Hepatocyte (in vitro differentiated cells): Measurements from ENCODE around the gene NHLH1. TPM values are rescaled to one million over a fixed set of nuclear protein-coding genes. Genes with fewer than 3 reads are reported as not detected.

Experiments
- DNase-seq: peaks from one replicate; pipeline ENCODE4 v3.0.0-alpha.2; 2016; ENCODE audit warnings: low spot score
- H2AFZ ChIP-seq: fragments of 200-600 bp; sonication (generic); 2 replicates; pipeline ENCODE4 v1.6.0; 2016; ENCODE audit warnings: antibody characterized with exemption, mild to moderate bottlenecking
- H3K27ac ChIP-seq: fragments of 200-600 bp; sonication (generic); 2 replicates; pipeline ENCODE4 v1.5.1; 2016; ENCODE audit warnings: mild to moderate bottlenecking
- H3K27me3 ChIP-seq: fragments of 200-600 bp; sonication (generic); 2 replicates; pipeline ENCODE4 v1.6.1; 2016
- H3K36me3 ChIP-seq: fragments of 200-600 bp; sonication (generic); replicated peaks from 2 replicates; pipeline ENCODE4 v1.5.1; 2016; ENCODE audit warnings: low read depth; ENCODE audit not compliant: insufficient read depth
- H3K4me1 ChIP-seq: fragments of 200-600 bp; sonication (generic); 2 replicates; pipeline ENCODE4 v1.5.1; 2016; ENCODE audit warnings: mild to moderate bottlenecking, moderate library complexity; ENCODE audit not compliant: insufficient read depth
- H3K4me2 ChIP-seq: fragments of 200-600 bp; sonication (generic); 2 replicates; pipeline ENCODE4 v1.6.0; 2016
- H3K4me3 ChIP-seq: fragments of 200-600 bp; sonication (generic); 2 replicates; pipeline ENCODE4 v1.5.1; 2016; ENCODE audit warnings: mild to moderate bottlenecking
- H3K79me2 ChIP-seq: fragments of 200-600 bp; sonication (generic); 2 replicates; pipeline ENCODE4 v1.6.0; 2017; ENCODE audit warnings: mild to moderate bottlenecking
- H3K9me2 ChIP-seq: fragments of 200-600 bp; sonication (generic); replicated peaks from 2 replicates; pipeline ENCODE4 v1.6.0; 2017; ENCODE audit warnings: mild to moderate bottlenecking; ENCODE audit not compliant: insufficient read depth
- H3K9me3 ChIP-seq: fragments of 200-600 bp; sonication (generic); 2 replicates; pipeline ENCODE4 v1.5.1; 2016; ENCODE audit warnings: low read depth, mild to moderate bottlenecking
- H4K20me1 ChIP-seq: fragments of 200-600 bp; sonication (generic); 2 replicates; pipeline ENCODE4 v1.6.0; 2016; ENCODE audit warnings: mild to moderate bottlenecking; ENCODE audit not compliant: insufficient read depth, poor library complexity, severe bottlenecking
- EZH2 ChIP-seq: fragments of 200-600 bp; sonication (generic); IDR thresholded peaks from 2 replicates; pipeline ENCODE4 v1.6.1; 2016; ENCODE audit warnings: antibody characterized with exemption, mild to moderate bottlenecking, borderline replicate concordance
- EZH2phosphoT487 ChIP-seq: fragments of 200-600 bp; sonication (generic); IDR thresholded peaks from one replicate; pipeline ENCODE4 v1.6.1; 2018; ENCODE audit warnings: antibody characterized with exemption, mild to moderate bottlenecking, low read depth, moderate library complexity; ENCODE audit not compliant: unreplicated experiment, severe bottlenecking
- WGBS: methylation state at CpG from one replicate; pipeline ENCODE4 v1.1.6; 2016; ENCODE audit warnings: low lambda C conversion rate; ENCODE audit errors: missing lambda C conversion rate; 5-methylcytosine and 5-hydroxymethylcytosine counted together
- polyA plus RNA-seq: library from polyadenylated mRNA; unstranded; fragments of >200 nt; fragmentation: Nextera tagmentation; extraction: Ambion mirVana; gene quantifications from 2 replicates; pipeline ENCODE4 v1.2.1, GENCODE V29; 2016
- total RNA-seq: library from RNA; depleted of rRNA; stranded (reverse); fragments of >200 nt; gene quantifications from 2 replicates; pipeline ENCODE4 v1.2.3, GENCODE V29; 2014
- TF ChIP-seq, protein P1 (sequence below): fragments of 200-600 bp; sonication (generic); IDR thresholded peaks from 2 replicates; pipeline ENCODE4 v1.5.1; 2016; ENCODE audit warnings: antibody characterized with exemption, mild to moderate bottlenecking; ENCODE audit not compliant: poor library complexity

The NHLH1 gene
- total and polyA plus RNA-seq, 2 experiments from 2014 or later = 0.13 TPM; not detected in 1

GRCh38 chr1:160359559-160360226 is 7.2 kb upstream of the NHLH1 start:
- H3K4me3 ChIP-seq = no peak overlapping the region
- no peak overlapping the region for H3K27ac ChIP-seq
- no peak for TF ChIP-seq EZH2
- no peak for TF ChIP-seq EZH2phosphoT487
- TF ChIP-seq, protein P1, sequence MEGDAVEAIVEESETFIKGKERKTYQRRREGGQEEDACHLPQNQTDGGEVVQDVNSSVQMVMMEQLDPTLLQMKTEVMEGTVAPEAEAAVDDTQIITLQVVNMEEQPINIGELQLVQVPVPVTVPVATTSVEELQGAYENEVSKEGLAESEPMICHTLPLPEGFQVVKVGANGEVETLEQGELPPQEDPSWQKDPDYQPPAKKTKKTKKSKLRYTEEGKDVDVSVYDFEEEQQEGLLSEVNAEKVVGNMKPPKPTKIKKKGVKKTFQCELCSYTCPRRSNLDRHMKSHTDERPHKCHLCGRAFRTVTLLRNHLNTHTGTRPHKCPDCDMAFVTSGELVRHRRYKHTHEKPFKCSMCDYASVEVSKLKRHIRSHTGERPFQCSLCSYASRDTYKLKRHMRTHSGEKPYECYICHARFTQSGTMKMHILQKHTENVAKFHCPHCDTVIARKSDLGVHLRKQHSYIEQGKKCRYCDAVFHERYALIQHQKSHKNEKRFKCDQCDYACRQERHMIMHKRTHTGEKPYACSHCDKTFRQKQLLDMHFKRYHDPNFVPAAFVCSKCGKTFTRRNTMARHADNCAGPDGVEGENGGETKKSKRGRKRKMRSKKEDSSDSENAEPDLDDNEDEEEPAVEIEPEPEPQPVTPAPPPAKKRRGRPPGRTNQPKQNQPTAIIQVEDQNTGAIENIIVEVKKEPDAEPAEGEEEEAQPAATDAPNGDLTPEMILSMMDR = no peak
- H3K79me2 ChIP-seq = no peaks in the 10 kb centered on the region
- H4K20me1 ChIP-seq = no peaks in the 10 kb centered on the region
- H3K36me3 ChIP-seq = no peaks in the 10 kb centered on the region
- H3K4me1 ChIP-seq = no peaks in the 10 kb centered on the region
- H2AFZ ChIP-seq = no peak overlapping the region
- DNase-seq = no peak
- no peaks in the 10 kb centered on the region for H3K27me3 ChIP-seq
- no peak overlapping the region for H3K4me2 ChIP-seq
- WGBS = 92% methylated on average over 9 of the region's 9 CpGs
- H3K9me2 ChIP-seq = no peaks in the 10 kb centered on the region
- no peaks in the 10 kb centered on the region for H3K9me3 ChIP-seq

DNA sequence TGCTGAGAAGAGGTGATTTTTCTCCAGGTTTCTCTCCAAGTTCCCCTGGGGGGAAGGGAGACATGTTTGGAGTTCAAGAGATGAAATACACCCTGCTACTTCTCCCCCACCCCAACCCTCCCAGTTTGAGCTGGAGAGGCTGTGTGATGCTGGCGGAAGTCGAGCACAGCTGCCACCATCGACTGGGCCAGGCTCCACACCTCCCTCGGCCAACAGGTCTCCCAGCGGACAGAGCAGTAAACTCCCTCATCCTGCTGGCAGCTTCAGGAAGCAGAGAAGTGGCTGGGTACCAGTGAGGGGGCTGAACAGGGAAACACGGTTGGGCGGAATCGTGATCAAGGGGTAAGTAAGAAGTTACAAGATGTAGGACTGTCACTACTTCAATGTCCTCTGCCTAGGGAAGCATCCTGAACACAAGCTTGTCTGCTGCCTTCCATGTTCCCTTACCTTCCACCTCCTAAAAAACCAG is 6.6 kb upstream of the NHLH1 start:
- WGBS = 94% methylated on average over 8 of the region's 8 CpGs
- Histone ChIP-seq H3K4me2 (no peak overlapping the region), H3K9me3 (no peaks in the 10 kb centered on the region), H3K9me2 (no peaks in the 10 kb centered on the region), H3K4me3 (no peak overlapping the region), H3K27me3 (no peaks in the 10 kb centered on the region), H4K20me1 (no peaks in the 10 kb centered on the region), H3K27ac (no peak overlapping the region), H3K79me2 (no peaks in the 10 kb centered on the region), H3K4me1 (no peaks in the 10 kb centered on the region), H2AFZ (no peak overlapping the region), H3K36me3 (no peaks in the 10 kb centered on the region)
- DNase-seq = no peak
- TF ChIP-seq, protein P1 = no peak
- TF ChIP-seq EZH2 (no peak), EZH2phosphoT487 (no peak)

DNA sequence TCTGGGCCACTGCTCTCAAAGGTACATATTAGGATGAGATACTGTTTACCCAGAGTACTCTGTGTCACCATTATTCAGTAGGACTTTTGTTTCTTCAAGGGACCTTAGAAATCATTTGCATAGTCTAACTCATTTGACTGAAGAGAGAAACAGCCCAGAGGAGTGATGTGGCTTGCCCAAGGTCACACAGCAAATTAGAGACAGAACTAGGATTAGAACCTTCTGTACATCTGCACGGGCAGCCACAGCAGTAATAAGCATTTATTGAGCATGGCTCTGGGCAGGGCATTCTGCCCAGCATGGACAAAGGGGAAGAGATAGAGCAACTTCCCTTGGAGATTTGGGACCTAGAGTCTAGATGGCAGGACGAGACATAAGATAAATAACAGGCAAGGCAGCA is 5.7 kb upstream of the NHLH1 start:
- no peak for TF ChIP-seq EZH2phosphoT487
- TF ChIP-seq, protein P1 = no peak
- no peak for TF ChIP-seq EZH2
- Histone ChIP-seq H3K9me3 (no peaks in the 10 kb centered on the region), H2AFZ (no peak overlapping the region), H3K9me2 (no peaks in the 10 kb centered on the region), H4K20me1 (no peaks in the 10 kb centered on the region), H3K79me2 (no peaks in the 10 kb centered on the region), H3K4me1 (no peaks in the 10 kb centered on the region), H3K4me2 (no peak overlapping the region), H3K27ac (no peak overlapping the region), H3K4me3 (no peak overlapping the region), H3K36me3 (no peaks in the 10 kb centered on the region), H3K27me3 (no peaks in the 10 kb centered on the region)
- DNase-seq = no peak
- 85% methylated on average over 2 of the region's 2 CpGs for WGBS
